NT2/D1 (cell line): Measurements from ENCODE around the gene HUWE1.

Experiments
- YY1 ChIP-seq: IDR thresholded peaks from 2 replicates; pipeline ENCODE4 v1.6.1; 2011; ENCODE audit not compliant: insufficient read length, insufficient read depth
- ZNF274 ChIP-seq: IDR thresholded peaks from 2 replicates; pipeline ENCODE4 v1.6.1; 2011; ENCODE audit warnings: mild to moderate bottlenecking, low read depth, low read length

GRCh38 chrX:53595266-53595810, 91.2 kb downstream of the HUWE1 start:
- TF ChIP-seq YY1 (no peak), ZNF274 (no peak)
